IPS-18a (cell line): ENCODE results near the gene FSD1L.
"Not testable (repeated sequence)": the region's sequence is repeated elsewhere in the genome, so short reads cannot be mapped to it uniquely, and the experiment has no call there.

Experiments
- H3K27ac ChIP-seq: one replicate; pipeline ENCODE4 v1.5.1; 2013; ENCODE audit warnings: low read length
- H3K27me3 ChIP-seq: one replicate; pipeline ENCODE4 v1.6.1; 2013; ENCODE audit warnings: mild to moderate bottlenecking, low read length; ENCODE audit not compliant: control insufficient read depth, insufficient read depth
- H3K36me3 ChIP-seq: one replicate; pipeline ENCODE4 v1.6.1; 2013; ENCODE audit warnings: low read depth, low read length; ENCODE audit not compliant: control insufficient read depth
- H3K4me1 ChIP-seq: one replicate; pipeline ENCODE4 v1.6.1; 2013; ENCODE audit warnings: low read depth, low read length; ENCODE audit not compliant: control insufficient read depth
- H3K4me3 ChIP-seq: one replicate; pipeline ENCODE4 v1.5.1; 2013; ENCODE audit warnings: low read length
- H3K9ac ChIP-seq: one replicate; pipeline ENCODE4 v1.6.1; 2013; ENCODE audit warnings: mild to moderate bottlenecking, low read length, moderate library complexity
- H3K9me3 ChIP-seq: one replicate; pipeline ENCODE4 v1.6.1; 2013; ENCODE audit warnings: low read depth, low read length; ENCODE audit not compliant: control insufficient read depth

The FSD1L gene

DNA sequence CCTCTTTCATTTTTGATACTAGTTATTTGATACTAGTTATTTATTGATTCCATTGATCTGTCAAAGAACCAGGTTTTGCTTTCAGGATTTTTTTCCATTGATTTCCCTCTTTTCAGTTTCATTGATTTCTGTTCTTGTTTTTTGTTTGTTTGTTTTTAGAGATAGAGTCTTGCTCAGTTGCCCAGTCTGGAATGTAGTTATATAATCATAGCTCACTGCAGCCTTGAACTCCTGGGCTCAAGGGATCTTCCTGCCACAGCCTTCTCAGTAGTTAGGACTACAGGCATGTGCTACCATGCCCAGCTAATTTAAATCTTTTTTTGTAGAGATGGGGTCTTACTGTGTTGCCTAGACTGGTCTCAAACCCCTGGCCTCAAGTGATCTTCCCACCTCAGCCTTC, 49.9 kb downstream of the FSD1L start:
- H3K4me3 ChIP-seq, result no peak overlapping the region
- H3K27me3 ChIP-seq, result no peaks in the 10 kb centered on the region
- no peaks in the 10 kb centered on the region for H3K36me3 ChIP-seq
- no peaks in the 10 kb centered on the region for H3K4me1 ChIP-seq
- no peak overlapping the region for H3K27ac ChIP-seq
- no peak overlapping the region for H3K9ac ChIP-seq
- no peaks in the 10 kb centered on the region for H3K9me3 ChIP-seq

DNA sequence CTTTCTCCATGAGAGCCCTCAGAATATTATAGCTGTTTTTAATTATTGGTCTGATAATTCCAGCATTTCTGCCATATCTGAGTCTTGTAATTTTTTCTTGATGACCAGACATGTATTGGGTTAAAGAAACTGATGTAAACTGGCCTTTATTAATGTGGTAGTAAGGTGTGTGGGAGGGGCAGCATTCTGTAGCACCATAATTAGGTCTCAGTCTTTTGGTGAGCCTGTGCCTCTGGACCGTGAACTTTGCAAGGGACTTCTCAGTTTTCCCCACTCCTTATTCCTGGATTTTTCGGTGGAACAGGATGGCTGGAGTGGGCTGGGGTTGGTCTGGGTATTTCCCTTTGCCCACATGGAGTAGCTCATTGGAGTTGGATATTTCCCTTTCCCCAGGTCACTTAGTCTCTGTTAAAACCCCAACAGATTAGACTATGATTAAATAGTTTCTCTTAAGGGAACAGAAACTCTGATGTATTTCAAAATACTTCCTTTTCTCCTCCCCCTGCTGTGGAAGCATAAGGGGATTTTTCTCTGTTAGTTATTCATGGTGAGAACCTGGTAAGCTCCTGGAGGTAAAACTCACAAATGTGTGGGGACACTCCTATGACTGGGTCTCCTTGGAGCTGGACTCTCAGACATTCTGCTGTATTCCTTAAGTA, 52.4 kb downstream of the FSD1L start:
- no peaks in the 10 kb centered on the region for H3K36me3 ChIP-seq
- H3K4me3 ChIP-seq, result no peak overlapping the region
- no peak overlapping the region for H3K27ac ChIP-seq
- no peaks in the 10 kb centered on the region for H3K27me3 ChIP-seq
- H3K4me1 ChIP-seq, result peaks cover 7% of the 10 kb centered on the region
- no peaks in the 10 kb centered on the region for H3K9me3 ChIP-seq
- H3K9ac ChIP-seq, result no peak overlapping the region

DNA sequence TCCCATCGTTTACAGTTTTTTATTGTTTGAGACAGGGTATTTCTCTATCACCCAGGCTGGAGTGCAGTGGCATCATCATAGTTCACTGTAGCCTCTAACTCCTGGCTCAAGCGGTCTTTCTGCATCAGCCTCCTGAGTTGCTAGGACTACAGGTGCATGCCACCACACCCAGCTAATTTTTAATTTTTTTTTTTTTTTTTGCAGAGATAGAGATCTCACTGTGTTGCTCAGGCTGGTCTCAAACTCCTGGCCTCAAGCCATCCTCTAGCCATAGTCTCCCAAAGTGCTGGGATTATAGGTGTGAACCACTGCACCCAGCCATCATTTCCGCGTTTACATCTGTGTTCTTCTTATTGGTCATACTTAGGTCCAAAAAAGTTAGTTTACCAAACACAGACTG, 53.6 kb downstream of the FSD1L start:
- Histone ChIP-seq H3K4me3 (no peak overlapping the region), H3K36me3 (no peaks in the 10 kb centered on the region), H3K4me1 (peaks cover 7% of the 10 kb centered on the region), H3K27me3 (no peaks in the 10 kb centered on the region), H3K27ac (no peak overlapping the region), H3K9ac (no peak overlapping the region), H3K9me3 (no peaks in the 10 kb centered on the region)

DNA sequence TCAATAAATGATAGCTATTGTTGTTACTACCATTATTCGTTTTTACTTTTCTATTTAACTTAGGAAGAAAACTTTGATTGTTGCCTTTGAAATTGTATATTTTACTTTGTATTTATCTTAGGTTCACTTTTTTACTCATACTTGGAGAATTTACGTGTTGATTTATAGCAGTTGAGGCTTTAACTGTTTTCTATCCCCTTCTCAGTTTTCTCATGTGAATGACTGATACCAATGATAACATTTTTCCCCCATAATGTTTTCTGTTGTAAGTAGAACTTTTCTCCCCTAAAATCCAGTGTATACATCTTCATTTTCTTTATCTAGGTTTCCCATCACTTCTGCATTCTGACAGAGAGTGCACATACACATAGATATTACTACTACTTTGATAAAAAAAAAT, 54.4 kb downstream of the FSD1L start:
- Histone ChIP-seq H3K27ac (no peak overlapping the region), H3K9ac (no peak overlapping the region), H3K4me3 (no peak overlapping the region), H3K36me3 (peaks cover 3% of the 10 kb centered on the region), H3K4me1 (peaks cover 7% of the 10 kb centered on the region), H3K27me3 (no peaks in the 10 kb centered on the region), H3K9me3 (no peaks in the 10 kb centered on the region)

DNA sequence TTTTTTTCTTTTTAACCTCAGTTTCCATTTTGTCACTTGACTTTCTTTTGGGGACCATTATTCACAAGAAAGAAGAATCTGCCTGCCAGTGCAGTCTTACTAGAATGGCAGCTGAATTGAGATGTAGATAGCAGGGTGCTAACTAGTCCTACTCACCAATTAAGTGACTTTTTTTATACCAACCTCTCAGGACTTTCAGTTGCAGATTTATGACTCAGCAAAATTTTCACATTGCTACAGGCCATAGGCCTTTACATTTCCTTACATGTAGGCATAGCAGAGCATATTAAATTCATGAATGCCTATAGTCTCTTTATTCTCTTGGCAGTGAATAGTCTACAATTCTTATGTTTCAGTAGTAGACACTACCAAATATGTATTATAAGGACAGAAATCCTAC, 56.0 kb downstream of the FSD1L start:
- H3K4me1 ChIP-seq, result peaks cover 7% of the 10 kb centered on the region
- H3K36me3 ChIP-seq, result peaks cover 3% of the 10 kb centered on the region
- no peak overlapping the region for H3K4me3 ChIP-seq
- H3K9me3 ChIP-seq, result no peaks in the 10 kb centered on the region
- H3K9ac ChIP-seq, result no peak overlapping the region
- no peaks in the 10 kb centered on the region for H3K27me3 ChIP-seq
- no peak overlapping the region for H3K27ac ChIP-seq

DNA sequence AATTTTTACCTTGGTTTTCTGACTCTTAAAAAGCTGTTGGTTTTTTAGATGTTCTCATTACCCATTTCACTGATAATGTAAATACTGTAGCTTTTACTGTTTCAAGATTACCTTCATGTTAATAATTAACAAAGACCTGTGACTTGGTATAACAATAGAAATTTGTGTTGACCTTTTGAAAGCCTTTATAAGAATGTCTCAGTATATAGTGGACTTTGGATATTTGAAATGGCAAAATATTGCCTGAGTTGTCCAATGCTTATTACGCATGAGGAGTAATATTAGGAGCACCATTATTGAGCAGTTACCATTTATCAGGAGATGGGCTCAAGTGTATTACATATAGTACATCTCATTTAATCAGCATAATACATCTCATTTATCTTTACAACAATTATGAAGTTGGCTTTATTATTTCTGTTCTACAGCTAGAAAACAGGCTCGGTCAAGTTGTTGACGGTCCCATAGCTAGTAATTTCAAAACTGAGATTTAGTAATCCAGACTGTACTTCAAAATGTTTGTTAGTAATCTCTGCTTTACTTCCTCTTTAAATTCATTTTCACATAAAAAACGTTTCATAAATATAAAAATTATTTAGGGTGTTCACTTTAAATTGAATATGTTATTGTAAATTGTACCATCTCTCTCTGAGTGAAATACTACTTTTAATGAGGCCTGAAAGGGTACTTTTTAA, 59.4 kb downstream of the FSD1L start:
- Histone ChIP-seq H3K9me3 (no peaks in the 10 kb centered on the region), H3K4me1 (peaks cover 7% of the 10 kb centered on the region), H3K36me3 (peaks cover 3% of the 10 kb centered on the region), H3K27me3 (no peaks in the 10 kb centered on the region), H3K4me3 (no peak overlapping the region), H3K9ac (no peak overlapping the region), H3K27ac (no peak overlapping the region)

DNA sequence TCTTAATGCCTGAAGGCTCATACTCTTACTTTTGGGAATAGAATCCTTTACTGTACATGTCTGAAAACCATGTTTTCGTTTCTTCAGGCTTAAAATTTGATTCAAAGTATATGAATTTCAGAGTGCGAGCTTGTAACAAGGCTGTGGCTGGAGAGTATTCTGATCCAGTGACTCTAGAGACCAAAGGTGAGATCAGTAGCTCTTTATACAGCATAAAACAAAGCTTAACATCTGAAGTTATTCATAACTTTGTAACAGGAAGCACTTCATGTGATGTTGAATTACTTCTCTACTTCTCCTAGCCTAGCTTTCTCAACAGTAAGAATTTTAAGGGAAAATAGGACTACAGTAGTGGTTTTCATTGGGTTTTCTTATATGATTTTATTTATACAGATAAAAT, 60.7 kb downstream of the FSD1L start:
- H3K9me3 ChIP-seq, result no peaks in the 10 kb centered on the region
- no peaks in the 10 kb centered on the region for H3K27me3 ChIP-seq
- H3K27ac ChIP-seq, result no peak overlapping the region
- no peak overlapping the region for H3K9ac ChIP-seq
- peaks cover 7% of the 10 kb centered on the region for H3K36me3 ChIP-seq
- peaks cover 7% of the 10 kb centered on the region for H3K4me1 ChIP-seq
- no peak overlapping the region for H3K4me3 ChIP-seq

DNA sequence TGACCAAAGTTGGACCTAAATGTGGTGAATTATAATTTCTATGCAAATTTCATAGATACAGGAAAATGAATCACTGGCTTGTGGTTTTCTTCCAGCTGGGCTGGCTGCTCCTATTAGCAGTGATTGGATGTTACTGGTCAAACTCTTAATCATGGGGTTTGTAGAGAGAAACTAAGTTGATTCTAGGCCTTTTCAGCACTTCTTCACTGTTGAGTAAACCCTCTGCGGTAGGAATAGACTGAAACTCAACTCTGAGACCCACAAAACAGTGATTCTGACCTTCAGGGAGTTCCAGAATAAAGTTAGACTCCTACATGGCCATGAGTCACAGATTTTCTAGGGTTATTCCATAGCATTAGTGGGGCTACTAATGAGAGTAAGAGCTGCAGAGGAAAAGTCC, 62.2 kb downstream of the FSD1L start:
- no peaks in the 10 kb centered on the region for H3K4me1 ChIP-seq
- no peaks in the 10 kb centered on the region for H3K27me3 ChIP-seq
- peaks cover 11% of the 10 kb centered on the region for H3K36me3 ChIP-seq
- H3K9ac ChIP-seq, result no peak overlapping the region
- H3K4me3 ChIP-seq, result no peak overlapping the region
- H3K9me3 ChIP-seq, result no peaks in the 10 kb centered on the region
- H3K27ac ChIP-seq, result no peak overlapping the region

DNA sequence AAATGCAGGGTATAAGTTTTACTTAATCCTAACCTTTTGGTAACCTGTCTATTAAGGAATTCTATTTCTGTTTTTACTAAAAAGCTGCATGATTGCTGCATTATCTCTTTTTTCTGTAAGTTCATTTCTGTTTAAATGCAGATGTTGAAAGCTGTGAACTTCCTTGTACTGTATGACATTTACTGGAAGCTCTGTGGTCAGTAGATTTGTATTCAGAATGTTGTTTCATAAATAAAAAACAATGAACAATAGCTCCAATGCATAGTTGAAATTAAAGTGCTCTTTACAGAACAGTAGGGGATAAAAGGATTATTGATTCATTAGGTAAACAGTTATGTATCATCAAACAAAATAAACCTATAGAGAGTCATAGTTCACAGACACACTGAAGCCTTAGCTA, 63.6 kb downstream of the FSD1L start:
- Histone ChIP-seq H3K4me1 (peaks cover 5% of the 10 kb centered on the region), H3K36me3 (peaks cover 11% of the 10 kb centered on the region), H3K27ac (no peak overlapping the region), H3K9me3 (no peaks in the 10 kb centered on the region), H3K9ac (no peak overlapping the region), H3K4me3 (no peak overlapping the region), H3K27me3 (no peaks in the 10 kb centered on the region)

DNA sequence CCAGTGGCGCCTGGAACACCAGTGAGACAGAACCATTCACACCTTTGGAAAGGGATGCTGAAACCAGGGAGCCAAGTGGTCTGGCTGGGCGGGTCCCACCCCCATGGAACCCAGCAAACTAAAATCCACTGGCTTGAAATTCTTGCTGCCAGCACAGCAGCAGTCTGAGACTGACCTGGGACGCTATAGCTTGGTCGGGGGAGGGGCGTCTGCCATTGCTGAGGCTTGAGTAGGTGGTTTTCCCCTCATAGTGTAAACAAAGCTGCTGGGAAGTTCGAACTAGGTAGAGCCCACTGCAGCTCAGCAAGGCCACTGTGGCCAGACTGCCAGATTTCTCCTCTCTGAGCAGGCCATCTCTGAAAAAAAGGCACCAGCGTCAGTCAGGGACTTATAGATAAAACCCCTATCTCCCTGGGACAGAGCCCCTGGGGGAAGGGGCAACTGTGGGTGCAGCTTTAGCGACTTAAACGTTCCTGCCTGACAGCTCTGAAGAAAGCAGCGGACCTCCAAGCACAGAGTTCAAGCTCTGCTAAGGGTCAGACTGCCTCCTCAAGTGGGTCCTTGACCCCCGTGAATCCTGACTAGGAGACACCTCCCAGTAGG, 68.1 kb downstream of the FSD1L start:
- Histone ChIP-seq H3K4me3 (no peak overlapping the region), H3K9me3 (no peaks in the 10 kb centered on the region), H3K27me3 (no peaks in the 10 kb centered on the region), H3K27ac (no peak overlapping the region), H3K9ac (no peak overlapping the region), H3K4me1 (peaks cover 5% of the 10 kb centered on the region), H3K36me3 (peaks cover 8% of the 10 kb centered on the region)

DNA sequence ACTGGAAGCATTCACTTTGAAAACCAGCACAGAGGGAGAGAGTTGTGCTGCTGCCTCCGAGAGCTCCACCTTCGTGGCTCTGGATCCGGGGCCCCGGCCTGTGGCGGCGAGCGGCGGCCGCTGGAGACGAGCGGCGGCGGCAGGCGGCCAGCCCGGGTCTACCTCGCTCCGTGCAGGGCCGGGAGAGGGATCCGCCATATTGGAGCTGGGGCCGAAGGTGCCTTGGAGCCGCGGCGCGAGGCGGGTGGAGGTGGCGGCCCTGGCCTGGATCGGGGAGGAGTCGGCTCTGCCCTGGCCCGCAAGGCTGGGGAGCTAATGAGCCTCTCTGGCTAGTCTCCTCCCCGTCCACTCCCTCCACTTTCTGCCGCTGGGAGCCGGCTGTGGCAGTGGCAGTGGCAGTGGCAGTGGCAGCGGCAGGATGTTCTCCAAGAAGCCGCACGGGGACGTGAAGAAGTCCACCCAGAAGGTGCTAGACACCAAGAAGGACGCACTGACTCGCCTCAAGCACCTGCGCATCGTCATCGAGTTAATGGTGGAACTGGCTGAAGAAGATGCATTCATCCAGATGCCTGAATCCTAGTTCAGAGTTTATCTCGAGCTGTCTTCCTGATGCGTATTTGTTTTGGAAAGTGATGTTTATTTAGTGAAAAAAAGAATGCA, 72.0 kb downstream of the FSD1L start:
- H3K9me3 ChIP-seq, H3K4me3 ChIP-seq, H3K4me1 ChIP-seq, H3K27me3 ChIP-seq, H3K27ac ChIP-seq, H3K9ac ChIP-seq, H3K36me3 ChIP-seq: not testable (repeated sequence)
